OCI-LY7 (cell line): ENCODE results near the gene TNFAIP8. TPM values are rescaled to one million over a fixed set of nuclear protein-coding genes. Genes with fewer than 3 reads are reported as not detected.
A peak's percentile ranks its signal among the peaks of the same experiment; 100 is the strongest.

Experiments
- BruUV-seq: library from RNA; stranded (reverse); fragments of 400-500 nt; replicated peaks from 2 replicates; lab custom pipeline; 2021; lab: Mats Ljungman, UMichigan
- CTCF ChIA-PET: fragments of 300-600 bp; sonication (Branson Sonifier 250); formaldehyde crosslinking; loops from one replicate; lab custom pipeline; 2022; ENCODE audit warnings: antibody characterized with exemption; ENCODE audit not compliant: unreplicated experiment; lab: Charles Lee
- POLR2A ChIA-PET: fragments of 300-600 bp; sonication (Branson Sonifier 250); formaldehyde crosslinking; loops from one replicate; lab custom pipeline; 2022; ENCODE audit warnings: antibody characterized with exemption; lab: Charles Lee
- DNase-seq: peaks from one replicate; pipeline ENCODE4 v3.0.0-alpha.2; 2015; ENCODE audit warnings: low spot score
- H2AFZ ChIP-seq: fragments of 200-600 bp; sonication (generic), shearing (Covaris generic); 2 replicates; pipeline ENCODE4 v1.6.1; 2014; ENCODE audit warnings: mild to moderate bottlenecking, antibody characterized with exemption, low read length, moderate library complexity
- H3K27ac ChIP-seq: fragments of 200-600 bp; sonication (generic); 2 replicates; pipeline ENCODE4 v1.5.1; 2014; ENCODE audit warnings: mixed run types, low read depth, mild to moderate bottlenecking, moderate library complexity, low read length, inconsistent platforms; ENCODE audit not compliant: poor library complexity, severe bottlenecking
- H3K36me3 ChIP-seq: fragments of 200-600 bp; sonication (generic); 2 replicates; pipeline ENCODE4 v1.6.1; 2014; ENCODE audit warnings: mild to moderate bottlenecking, antibody characterized with exemption, low read length, moderate library complexity, mixed read lengths; ENCODE audit not compliant: insufficient read depth
- H3K4me1 ChIP-seq: fragments of 200-600 bp; sonication (generic); 2 replicates; pipeline ENCODE4 v1.5.1; 2014; ENCODE audit warnings: mild to moderate bottlenecking, low read length; ENCODE audit not compliant: insufficient read depth, poor library complexity, severe bottlenecking
- H3K4me2 ChIP-seq: fragments of 200-600 bp; sonication (generic); 2 replicates; pipeline ENCODE4 v1.6.1; 2014; ENCODE audit warnings: mild to moderate bottlenecking, low read length
- H3K4me3 ChIP-seq: fragments of 200-600 bp; sonication (generic); 2 replicates; pipeline ENCODE4 v1.5.1; 2014; ENCODE audit warnings: mild to moderate bottlenecking, low read depth, low read length; ENCODE audit not compliant: poor library complexity, severe bottlenecking
- H3K79me2 ChIP-seq: fragments of 200-600 bp; sonication (generic); 2 replicates; pipeline ENCODE4 v1.6.1; 2016; ENCODE audit warnings: low read depth, mild to moderate bottlenecking, low read length, moderate library complexity, mixed read lengths; ENCODE audit not compliant: insufficient read depth
- H3K9me2 ChIP-seq: fragments of 200-600 bp; sonication (generic); 2 replicates; pipeline ENCODE4 v1.6.1; 2016; ENCODE audit warnings: mild to moderate bottlenecking, low read length, mixed read lengths; ENCODE audit not compliant: insufficient read depth
- H3K9me3 ChIP-seq: fragments of 200-600 bp; sonication (generic); 2 replicates; pipeline ENCODE4 v1.6.1; 2014; ENCODE audit warnings: mild to moderate bottlenecking, mixed run types, low read length, mixed read lengths
- H4K20me1 ChIP-seq: fragments of 200-600 bp; sonication (generic); 2 replicates; pipeline ENCODE4 v1.6.1; 2014; ENCODE audit warnings: mild to moderate bottlenecking, antibody characterized with exemption, low read length, moderate library complexity, mixed read lengths; ENCODE audit not compliant: insufficient read depth
- CTCF ChIP-seq: fragments of 200-600 bp; sonication (generic); conservative IDR thresholded peaks from 2 replicates; pipeline ENCODE4 v1.5.1; 2014; ENCODE audit warnings: mild to moderate bottlenecking, antibody characterized with exemption, low read length, moderate library complexity, mixed read lengths
- EZH2phosphoT487 ChIP-seq: fragments of 200-600 bp; sonication (generic); IDR thresholded peaks from 2 replicates; pipeline ENCODE4 v1.6.1; 2018; ENCODE audit warnings: low read depth, borderline replicate concordance, mild to moderate bottlenecking, mixed run types, antibody characterized with exemption, low read length, moderate library complexity, mixed read lengths
- intact Hi-C: fragments of 100-400 bp; cut with micrococcal nuclease; formaldehyde crosslinking; loops from one replicate; pipeline ENCODE4 v1.10.0; 2022; ENCODE audit not compliant: unreplicated experiment
- total RNA-seq, 2 experiments: library from RNA; depleted of rRNA in 1 of 2; stranded (reverse); fragments of >200 nt in 1 of 2; shearing (Covaris generic) in 1 of 2; gene quantifications; 2 replicates each; pipeline ENCODE4 v1.2.3, GENCODE V29; 2014 to 2022

Gene TNFAIP8
- total RNA-seq, 2 experiments from 2014 or later: 75.4 to 95.1 TPM

DNA sequence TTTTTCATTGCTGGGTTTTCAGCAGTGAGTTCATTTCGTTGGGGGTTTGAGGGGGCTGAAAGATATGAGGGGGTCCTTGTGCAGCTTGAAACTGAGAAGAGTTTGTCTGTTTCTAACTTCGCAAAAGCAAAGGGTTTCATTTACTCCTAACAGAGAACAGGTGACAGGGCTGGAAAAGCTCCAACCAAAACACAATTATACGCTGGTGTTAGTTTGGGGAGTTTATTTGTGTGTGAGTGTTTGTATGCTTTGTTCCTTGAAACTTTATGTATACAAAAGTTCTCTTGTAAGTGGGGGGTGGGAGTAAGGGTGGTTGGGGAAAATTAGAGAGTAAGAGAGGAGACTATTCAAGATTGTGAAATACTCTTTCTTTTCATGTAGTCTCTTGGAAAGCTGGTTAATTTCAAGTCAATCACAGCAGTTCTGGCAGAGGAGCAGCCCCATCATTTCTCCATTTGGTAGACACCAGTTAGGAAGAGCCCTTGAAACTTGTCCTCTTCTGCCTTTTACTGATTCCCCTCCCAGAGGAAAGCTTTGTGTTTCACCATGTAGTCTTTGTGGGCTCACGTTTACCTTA, 881 bp downstream of the TNFAIP8 start:
- intact Hi-C loops: no loop called here
- H3K4me1 ChIP-seq: peaks cover 87% of the 10 kb centered on the region
- BruUV-seq: no TSS peak
- H3K9me3 ChIP-seq: no peaks in the 10 kb centered on the region
- H3K79me2 ChIP-seq: peaks cover 98% of the 10 kb centered on the region
- no peak for DNase-seq
- peak overlapping the region; percentile 91 for H3K27ac ChIP-seq
- peaks cover 10% of the 10 kb centered on the region; the same call in 1 of the 2 replicates for H3K36me3 ChIP-seq
- CTCF ChIA-PET: interaction anchor here (1.3 kb wide), 1 partner anchor 11 kb away, joined by 5 read pairs; no protein-coding TSS in a partner anchor
- no peak for TF ChIP-seq EZH2phosphoT487
- TF ChIP-seq CTCF: no peak
- peak overlapping the region; percentile 73 for H3K4me3 ChIP-seq
- no peaks in the 10 kb centered on the region for H3K9me2 ChIP-seq
- H4K20me1 ChIP-seq: peaks cover 48% of the 10 kb centered on the region
- H2AFZ ChIP-seq: no peak overlapping the region
- POLR2A ChIA-PET: interaction anchor here (0.7 to 30.8 kb wide), 18 partner anchors 9 to 334 kb away, joined by 3 to 538 read pairs (median 4); no protein-coding TSS in a partner anchor
- peak overlapping the region; percentile 96 for H3K4me2 ChIP-seq

DNA sequence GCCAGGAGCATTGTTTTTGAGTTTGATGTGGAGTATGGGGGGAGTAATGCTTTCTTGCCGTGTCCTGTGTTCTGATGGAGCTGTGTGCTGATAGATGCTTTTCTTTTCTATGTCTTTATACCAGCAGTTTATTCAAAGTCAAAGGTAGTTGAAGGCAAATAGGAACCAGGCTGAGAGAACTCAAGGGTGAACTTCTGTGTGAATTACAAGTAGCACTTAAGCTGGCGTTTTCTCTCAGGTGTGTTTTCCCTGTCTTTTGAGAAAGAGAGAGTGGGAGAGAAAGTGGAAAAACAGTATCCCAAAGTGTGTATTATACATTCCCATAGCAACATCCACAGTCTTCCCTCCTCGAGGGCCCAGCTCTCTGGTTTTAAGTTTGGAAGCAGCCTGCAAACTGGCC, 1.5 kb downstream of the TNFAIP8 start:
- Histone ChIP-seq H3K9me3 (no peaks in the 10 kb centered on the region), H3K4me2 (peak overlapping the region; percentile 96), H4K20me1 (peaks cover 48% of the 10 kb centered on the region), H3K79me2 (peaks cover 99% of the 10 kb centered on the region), H3K9me2 (no peaks in the 10 kb centered on the region), H3K4me3 (peak overlapping the region; percentile 73), H3K36me3 (peaks cover 10% of the 10 kb centered on the region; the same call in 1 of the 2 replicates), H2AFZ (no peak overlapping the region), H3K27ac (no peak overlapping the region), H3K4me1 (peaks cover 81% of the 10 kb centered on the region)
- DNase-seq: no peak
- ChIA-PET CTCF (interaction anchor here (0.9 to 1.3 kb wide), 3 partner anchors 9 to 21 kb away, joined by 3 to 5 read pairs (median 3); no protein-coding TSS in a partner anchor), POLR2A (interaction anchor here (0.5 to 30.8 kb wide), 18 partner anchors 9 to 371 kb away, joined by 3 to 538 read pairs (median 5); no protein-coding TSS in a partner anchor)
- TF ChIP-seq EZH2phosphoT487 (no peak), CTCF (no peak)
- BruUV-seq: TSS peak; percentile 6
- intact Hi-C loops: no loop called here
